GM19467 (cell line): ENCODE results near the gene NRG2.

ENCODE experiments used
- ATAC-seq: cut with Tn5 transposase; IDR thresholded peaks from one replicate; pipeline ENCODE4 v1.9.1; 2021; ENCODE audit warnings: mild to moderate bottlenecking, moderate library complexity; ENCODE audit not compliant: unreplicated experiment

The NRG2 gene

GRCh38 chr5:139884734-139885133 is 158.4 kb downstream of the NRG2 start:
- ATAC-seq, result no peak

GRCh38 chr5:139884144-139884543 is 159.0 kb downstream of the NRG2 start:
- no peak for ATAC-seq

GRCh38 chr5:139882961-139883539 is 160.0 kb downstream of the NRG2 start:
- ATAC-seq, result no peak

GRCh38 chr5:139882316-139882715 is 160.8 kb downstream of the NRG2 start:
- ATAC-seq, result no peak

- ATAC-seq, result no peak
These were observed 161.9 kb downstream of the NRG2 start for GRCh38 chr5:139881143-139881733.

- no peak for ATAC-seq
These were observed 162.5 kb downstream of the NRG2 start for GRCh38 chr5:139880416-139881142.

- ATAC-seq, result no peak
These were observed 165.0 kb downstream of the NRG2 start for GRCh38 chr5:139878093-139878492.

- no peak for ATAC-seq
These were observed 165.9 kb downstream of the NRG2 start for GRCh38 chr5:139877129-139877597.

- no peak for ATAC-seq
These were observed 167.1 kb downstream of the NRG2 start for GRCh38 chr5:139875957-139876356.

- ATAC-seq, result no peak
These were observed 170.0 kb downstream of the NRG2 start for GRCh38 chr5:139872851-139873794.

GRCh38 chr5:139872052-139872766 is 170.9 kb downstream of the NRG2 start:
- ATAC-seq, result no peak

GRCh38 chr5:139871614-139872013 is 171.5 kb downstream of the NRG2 start:
- no peak for ATAC-seq

GRCh38 chr5:139870677-139871076 is 172.4 kb downstream of the NRG2 start:
- no peak for ATAC-seq

- ATAC-seq, result no peak
These were observed 173.9 kb downstream of the NRG2 start for GRCh38 chr5:139869042-139869790.

GRCh38 chr5:139867581-139867980 is 175.5 kb downstream of the NRG2 start:
- ATAC-seq, result no peak

- ATAC-seq, result no peak
These were observed 176.0 kb downstream of the NRG2 start for GRCh38 chr5:139867109-139867508.

GRCh38 chr5:139864716-139865483 is 178.2 kb downstream of the NRG2 start:
- no peak for ATAC-seq

GRCh38 chr5:139863855-139864558 is 179.1 kb downstream of the NRG2 start:
- no peak for ATAC-seq
